H1 (cell line): ENCODE measurements around the gene FAM210A. TPM values are rescaled to one million over a fixed set of nuclear protein-coding genes. Genes with fewer than 3 reads are reported as not detected.

Experiments used
- CTCF ChIA-PET: fragments of 300-600 bp; sonication (Branson Sonifier 250); formaldehyde crosslinking; loops from one replicate; lab custom pipeline; 2021; ENCODE audit not compliant: partially characterized antibody; lab: Charles Lee
- POLR2A ChIA-PET: fragments of 300-600 bp; sonication (Branson Sonifier 250); formaldehyde crosslinking; loops from one replicate; lab custom pipeline; 2021; ENCODE audit warnings: inconsistent platforms; ENCODE audit not compliant: partially characterized antibody; lab: Charles Lee
- DNase-seq, 2 experiments: peaks; one replicate each; pipeline versions ENCODE4 v3.0.0 to v3.0.0-alpha.2; 2010 to 2022; ENCODE audit warnings: low spot score in 2 of 2, low read depth in 1 of 2, mixed read lengths in 1 of 2
- FAIRE-seq: peaks from 2 replicates; lab custom pipeline; 2011; peaks lifted over from hg19 to GRCh38; lab: Jason Lieb, UNC
- H2AFZ ChIP-seq: 2 replicates; pipeline ENCODE4 v1.8.1; 2012; ENCODE audit warnings: low read length, inconsistent platforms
- H2AK5ac ChIP-seq: 2 replicates; pipeline ENCODE4 v1.6.1; 2013; ENCODE audit warnings: low read depth, low read length
- H2BK120ac ChIP-seq: replicated peaks from 2 replicates; pipeline ENCODE3; 2013; ENCODE audit warnings: low read depth, low read length, inconsistent platforms
- H2BK12ac ChIP-seq: 2 replicates; pipeline ENCODE4 v1.6.1; 2013; ENCODE audit warnings: low read depth, low read length
- H2BK15ac ChIP-seq: 2 replicates; pipeline ENCODE4 v1.6.1; 2013; ENCODE audit warnings: low read length
- H2BK20ac ChIP-seq: 2 replicates; pipeline ENCODE4 v1.6.1; 2013; ENCODE audit warnings: low read length
- H2BK5ac ChIP-seq: 2 replicates; pipeline ENCODE4 v1.6.1; 2013; ENCODE audit warnings: low read depth, low read length
- H3K14ac ChIP-seq: 2 replicates; pipeline ENCODE4 v1.6.1; 2013; ENCODE audit warnings: inconsistent platforms; ENCODE audit not compliant: insufficient read length
- H3K18ac ChIP-seq: 2 replicates; pipeline ENCODE4 v1.6.1; 2013; ENCODE audit warnings: low read length; ENCODE audit errors: extremely low read depth
- H3K23ac ChIP-seq: 2 replicates; pipeline ENCODE4 v1.6.1; 2013; ENCODE audit warnings: inconsistent platforms; ENCODE audit not compliant: insufficient read length
- H3K23me2 ChIP-seq: 2 replicates; pipeline ENCODE4 v1.6.1; 2013; ENCODE audit warnings: low read depth, low read length
- H3K27ac ChIP-seq: 2 replicates; pipeline ENCODE4 v1.6.1; 2011; ENCODE audit warnings: low read depth, low read length, inconsistent platforms
- H3K27me3 ChIP-seq, 4 experiments: replicated peaks in 1 of 4; 1 replicate in 1 of 4; 2 replicates in 3 of 4; pipeline versions ENCODE4 v1.6.1 to v1.8.1; 2011 to 2013; ENCODE audit warnings: low read length in 3 of 4, mild to moderate bottlenecking in 3 of 4, inconsistent platforms in 2 of 4, mixed read lengths in 2 of 4, moderate library complexity in 1 of 4; ENCODE audit not compliant: control insufficient read depth in 3 of 4, insufficient read depth in 3 of 4; ENCODE audit errors: extremely low read depth in 1 of 4
- H3K36me3 ChIP-seq, 4 experiments: 2 replicates each; pipeline versions ENCODE4 v1.6.1 to v1.8.1; 2011 to 2013; ENCODE audit warnings: mild to moderate bottlenecking in 4 of 4, low read length in 3 of 4, moderate library complexity in 2 of 4, control low read depth in 1 of 4, inconsistent platforms in 1 of 4; ENCODE audit not compliant: insufficient read depth in 4 of 4, control insufficient read depth in 2 of 4
- H3K4ac ChIP-seq: replicated peaks from 2 replicates; pipeline ENCODE3; 2013; ENCODE audit warnings: low read length, low read depth, mixed read lengths, inconsistent platforms; ENCODE audit not compliant: insufficient read length
- H3K4me1 ChIP-seq, 4 experiments: replicated peaks in 1 of 4; 1 replicate in 1 of 4; 2 replicates in 3 of 4; pipeline versions ENCODE4 v1.6.1 to v1.8.1; 2011 to 2013; ENCODE audit warnings: low read length in 3 of 4, inconsistent platforms in 2 of 4, mixed read lengths in 1 of 4; ENCODE audit not compliant: insufficient read depth in 4 of 4, control insufficient read depth in 3 of 4
- H3K4me2 ChIP-seq, 2 experiments: 2 replicates each; pipeline versions ENCODE4 v1.6.1 to v1.8.1; 2011 to 2013; ENCODE audit warnings: low read depth in 2 of 2, low read length in 2 of 2, control low read depth in 1 of 2, inconsistent platforms in 1 of 2, mild to moderate bottlenecking in 1 of 2; ENCODE audit not compliant: insufficient read depth in 1 of 2
- H3K4me3 ChIP-seq, 4 experiments: fragments of 200-600, 300-600 bp in 1 of 4; sonication (generic), shearing (Covaris generic), sonication (Bioruptor Twin) in 1 of 4; 2 replicates each; pipeline versions ENCODE4 v1.5.1 to v1.8.1; 2011 to 2016; ENCODE audit warnings: low read length in 4 of 4, low read depth in 3 of 4, control low read depth in 2 of 4, inconsistent platforms in 2 of 4, mild to moderate bottlenecking in 2 of 4, mixed read lengths in 1 of 4, moderate library complexity in 1 of 4; ENCODE audit not compliant: insufficient read depth in 2 of 4; ENCODE audit errors: extremely low read depth in 1 of 4
- H3K56ac ChIP-seq: replicated peaks from 2 replicates; pipeline ENCODE3; 2013; ENCODE audit warnings: low read depth, mild to moderate bottlenecking, mixed read lengths, low read length, inconsistent platforms; ENCODE audit not compliant: insufficient read length
- H3K79me1 ChIP-seq: 2 replicates; pipeline ENCODE4 v1.6.1; 2013; ENCODE audit warnings: low read depth, low read length, control low read depth
- H3K79me2 ChIP-seq, 2 experiments: 2 replicates each; pipeline versions ENCODE4 v1.6.1 to v1.8.1; 2012 to 2013; ENCODE audit warnings: low read length in 2 of 2, mild to moderate bottlenecking in 2 of 2, inconsistent platforms in 1 of 2; ENCODE audit not compliant: insufficient read depth in 2 of 2, control insufficient read depth in 1 of 2
- H3K9ac ChIP-seq, 4 experiments: replicated peaks in 1 of 4; 1 replicate in 1 of 4; 2 replicates in 3 of 4; pipeline versions ENCODE4 v1.6.1 to v1.8.1; 2011 to 2013; ENCODE audit warnings: low read depth in 3 of 4, low read length in 3 of 4, control low read depth in 2 of 4, mild to moderate bottlenecking in 2 of 4, moderate library complexity in 2 of 4, inconsistent platforms in 1 of 4; ENCODE audit errors: extremely low read depth in 1 of 4
- H3K9me3 ChIP-seq, 2 experiments: 2 replicates each; pipeline versions ENCODE4 v1.6.1 to v1.8.1; 2012 to 2013; ENCODE audit warnings: mild to moderate bottlenecking in 2 of 2, moderate library complexity in 2 of 2, control low read depth in 1 of 2, inconsistent platforms in 1 of 2, low read depth in 1 of 2, low read length in 1 of 2, mixed read lengths in 1 of 2; ENCODE audit not compliant: insufficient read depth in 2 of 2
- H4K20me1 ChIP-seq, 2 experiments: replicated peaks in 1 of 2; 2 replicates each; pipeline versions ENCODE3 to v1.8.1; 2011 to 2013; ENCODE audit warnings: inconsistent platforms in 2 of 2, low read length in 2 of 2, mild to moderate bottlenecking in 1 of 2; ENCODE audit not compliant: insufficient read depth in 2 of 2, control insufficient read depth in 1 of 2
- H4K5ac ChIP-seq: 2 replicates; pipeline ENCODE4 v1.6.1; 2013; ENCODE audit warnings: low read length, low read depth, mixed read lengths, inconsistent platforms; ENCODE audit not compliant: insufficient read length
- H4K8ac ChIP-seq: 2 replicates; pipeline ENCODE4 v1.8.0; 2013; ENCODE audit warnings: mild to moderate bottlenecking, moderate library complexity, low read length, inconsistent platforms; ENCODE audit not compliant: insufficient read depth; ENCODE audit errors: extremely low read depth
- H4K91ac ChIP-seq: replicated peaks from 2 replicates; pipeline ENCODE3; 2013; ENCODE audit warnings: low read length, mixed read lengths, inconsistent platforms; ENCODE audit not compliant: insufficient read length
- GABPA ChIP-seq: IDR thresholded peaks from 2 replicates; pipeline ENCODE4 v1.6.1; 2011; ENCODE audit warnings: mild to moderate bottlenecking, low read length, moderate library complexity, borderline replicate concordance; ENCODE audit not compliant: insufficient read depth
- KDM4A ChIP-seq: IDR thresholded peaks from one replicate; pipeline ENCODE4 v1.7.1; 2012; ENCODE audit warnings: low read depth, mild to moderate bottlenecking, moderate library complexity, low read length, inconsistent platforms; ENCODE audit not compliant: severe bottlenecking
- POLR2A ChIP-seq, 2 experiments: IDR thresholded peaks; 1 replicate in 1 of 2; 2 replicates in 1 of 2; pipeline ENCODE4 v1.6.1; 2011; ENCODE audit warnings: low read depth in 2 of 2, low read length in 2 of 2, mild to moderate bottlenecking in 2 of 2; ENCODE audit errors: control extremely low read depth in 1 of 2
- WGBS, 2 experiments: shearing (Covaris generic) in 1 of 2; methylation state at CpG; one replicate each; pipeline versions ENCODE4 v1.1.6 to v1.1.7; 2013 to 2015; ENCODE audit warnings: low lambda C conversion rate in 2 of 2, mixed read lengths in 2 of 2, inconsistent platforms in 1 of 2, low coverage in 1 of 2, missing lambda C conversion rate in 1 of 2; ENCODE audit not compliant: insufficient replicate concordance in 2 of 2, insufficient coverage in 1 of 2, insufficient read length in 1 of 2; ENCODE audit errors: extremely low coverage in 1 of 2, missing lambda C conversion rate in 1 of 2; 5-methylcytosine and 5-hydroxymethylcytosine counted together
- polyA plus RNA-seq, 7 experiments: library from polyadenylated mRNA; depleted of rRNA in 3 of 7; stranded (reverse) in 5 of 7; unstranded in 2 of 7; fragments of >200 nt in 5 of 7; fragments of 200-250 nt in 2 of 7; gene quantifications; 1 replicate in 5 of 7; 2 replicates in 1 of 7; 4 replicates in 1 of 7; pipeline versions ENCODE4 v1.2.1 to v1.2.3, GENCODE V29; 2011 to 2013; ENCODE audit warnings: missing spikeins in 2 of 7, mixed read lengths in 2 of 7
- total RNA-seq: library from RNA; stranded (reverse); fragmentation: NEBNext Ultra II Directional; extraction: Animal tissue kit (Norgen Biotek cat#: 25700); gene quantifications from 2 replicates; pipeline ENCODE4 v1.2.1, GENCODE V29; 2021

The FAM210A gene
- total and polyA plus RNA-seq, 2 of the 8 experiments (the other 6 are each of a cell fraction or from before 2014, with no cell fraction given) = 8.2 to 25.4 TPM

DNA sequence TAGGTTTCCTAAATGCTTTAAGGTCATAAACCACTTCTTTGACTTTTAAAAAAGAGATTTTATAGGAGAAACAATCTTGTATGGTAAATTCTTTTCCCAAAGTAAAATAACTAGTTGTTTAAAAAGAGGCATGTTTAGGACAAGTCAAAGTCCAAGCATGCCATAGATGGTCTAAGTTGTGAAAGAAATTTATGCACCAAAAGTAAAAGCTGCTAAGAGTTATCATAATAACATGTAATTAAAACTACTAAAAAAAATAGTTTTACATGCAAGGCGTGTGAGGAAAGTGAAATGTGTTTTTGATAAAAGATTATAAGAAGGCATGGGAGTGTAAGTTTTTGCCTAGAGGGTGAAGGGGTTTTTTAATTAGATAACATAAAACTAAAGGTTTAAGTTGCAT lies 22.5 kb downstream of the FAM210A start:
- no peak overlapping the region for H3K56ac ChIP-seq
- no peak overlapping the region for H3K4me3 ChIP-seq
- H4K20me1 ChIP-seq = no peaks in the 10 kb centered on the region
- no peak overlapping the region for H2BK12ac ChIP-seq
- FAIRE-seq (no peak), DNase-seq (no peak)
- H3K27ac ChIP-seq = no peak overlapping the region
- no peak overlapping the region for H3K23ac ChIP-seq
- no peak overlapping the region for H2BK15ac ChIP-seq
- no peak overlapping the region for H3K4ac ChIP-seq
- H3K23me2 ChIP-seq = no peaks in the 10 kb centered on the region
- H3K79me1 ChIP-seq = no peaks in the 10 kb centered on the region
- H3K9me3 ChIP-seq = peaks cover 33 to 39% of the 10 kb centered on the region in 2 experiments
- H2BK120ac ChIP-seq = no peak overlapping the region
- peaks cover 0 to 20% (median 3%) of the 10 kb centered on the region in 4 experiments; a peak in 4 of 8 replicates for H3K36me3 ChIP-seq
- H3K4me1 ChIP-seq = no peaks in the 10 kb centered on the region
- H3K18ac ChIP-seq = no peak overlapping the region
- WGBS, 2 experiments = 78% methylated on average over 1 of the region's 1 CpG; no CpG with 5 or more reads in 1 of the 2 experiments
- POLR2A ChIA-PET = no interaction called here
- no peak overlapping the region for H4K5ac ChIP-seq
- H3K9ac ChIP-seq = no peak overlapping the region
- peaks cover 0 to 51% of the 10 kb centered on the region in 2 experiments; a peak in 2 of 4 replicates for H3K79me2 ChIP-seq
- no peak overlapping the region for H2AK5ac ChIP-seq
- no peak overlapping the region for H2AFZ ChIP-seq
- TF ChIP-seq GABPA = no peak
- no peak for TF ChIP-seq POLR2A (IDR thresholded peaks at IDR 0.05; ENCODE audit: control extremely low read depth in 1 of 2, low read depth in 2 of 2, low read length in 2 of 2)
- no peak for TF ChIP-seq KDM4A
- TF ChIP-seq, all 59 proteins: peak for 0
- Histone ChIP-seq H3K4me2 (no peak overlapping the region), H2BK5ac (no peak overlapping the region), H3K27me3 (no peaks in the 10 kb centered on the region), H3K14ac (no peak overlapping the region), H4K8ac (no peak overlapping the region), H2BK20ac (no peak overlapping the region), H4K91ac (no peak overlapping the region)
- CTCF ChIA-PET = no interaction called here
